IMR-90 (cell line): Measurements from ENCODE around the gene DOK3.

Experiments used
- CEBPB ChIP-seq: IDR thresholded peaks from 2 replicates; pipeline ENCODE4 v1.6.1; 2012; ENCODE audit warnings: low read depth, low read length, improper control_type of control experiment
- CTCF ChIP-seq: conservative IDR thresholded peaks from 2 replicates; pipeline ENCODE4 v1.5.1; 2012; ENCODE audit warnings: mild to moderate bottlenecking, low read depth, low read length, improper control_type of control experiment
- ELK1 ChIP-seq: fragments of 150-350 bp; IDR thresholded peaks from 2 replicates; pipeline ENCODE4 v1.6.1; 2016; ENCODE audit warnings: low read depth, mild to moderate bottlenecking, low read length, moderate library complexity, borderline replicate concordance
- MAFK ChIP-seq: IDR thresholded peaks from 2 replicates; pipeline ENCODE4 v1.6.1; 2012; ENCODE audit warnings: low read depth, low read length, improper control_type of control experiment
- MAZ ChIP-seq: IDR thresholded peaks from 2 replicates; pipeline ENCODE4 v1.6.1; 2012; ENCODE audit warnings: low read depth, mild to moderate bottlenecking, low read length, improper control_type of control experiment, moderate library complexity, borderline replicate concordance
- MXI1 ChIP-seq: IDR thresholded peaks from 2 replicates; pipeline ENCODE4 v1.6.1; 2012; ENCODE audit warnings: low read depth, mild to moderate bottlenecking, low read length, moderate library complexity, borderline replicate concordance
- POLR2A ChIP-seq: IDR thresholded peaks from 2 replicates; pipeline ENCODE4 v1.6.1; 2012; ENCODE audit warnings: mild to moderate bottlenecking, low read depth, low read length
- RAD21 ChIP-seq: IDR thresholded peaks from 2 replicates; pipeline ENCODE4 v1.6.1; 2012; ENCODE audit warnings: low read length, improper control_type of control experiment
- RCOR1 ChIP-seq: IDR thresholded peaks from 2 replicates; pipeline ENCODE4 v1.6.1; 2012; ENCODE audit warnings: mild to moderate bottlenecking, low read length, improper control_type of control experiment; ENCODE audit not compliant: insufficient replicate concordance
- RFX5 ChIP-seq: IDR thresholded peaks from 2 replicates; pipeline ENCODE4 v1.8.0; 2012; ENCODE audit warnings: low read depth, mild to moderate bottlenecking, low read length, moderate library complexity
- USF2 ChIP-seq: fragments of 150-350 bp; IDR thresholded peaks from 2 replicates; pipeline ENCODE4 v1.6.1; 2017; ENCODE audit warnings: mild to moderate bottlenecking, antibody characterized with exemption, low read length, low read depth

GRCh38 chr5:177557041-177557647 lies 47.5 kb upstream of the DOK3 start:
- no peak for TF ChIP-seq CTCF
- no peak for TF ChIP-seq ELK1
- peak; percentile 50 for TF ChIP-seq USF2
- no peak for TF ChIP-seq RAD21
- TF ChIP-seq MXI1: no peak
- TF ChIP-seq POLR2A: no peak
- no peak for TF ChIP-seq MAZ
- TF ChIP-seq MAFK: no peak
- TF ChIP-seq RFX5: no peak
- TF ChIP-seq CEBPB: no peak
- no peak for TF ChIP-seq RCOR1
